ENCODE data around the gene NTM.

NTM gene

GRCh38 chr11:131597890-131598289 lies 227.5 kb downstream of the NTM start (continued):
- no peak for TF ChIP-seq KLF7 (tag by site-specific recombination; IDR thresholded peaks at IDR 0.05; ENCODE audit: borderline replicate concordance)

- Histone ChIP-seq H3K27ac (ENCODE audit: extremely low read depth, low read depth, low read length) (no peak overlapping the region), H3K36me3 (ENCODE audit: control insufficient read depth in 2 of 2, insufficient read depth in 1 of 2, low read length in 2 of 2) (no peaks in the 10 kb centered on the region), H3K4me3 (ENCODE audit: low read depth, low read length) (no peak overlapping the region), H3K9me3 (ENCODE audit: control insufficient read depth, insufficient read depth, low read depth, low read length) (no peaks in the 10 kb centered on the region), H3K4me1 (ENCODE audit: control insufficient read depth, insufficient read depth, low read length) (no peaks in the 10 kb centered on the region)
- TF ChIP-seq ZNF707 (tag by site-specific recombination; IDR thresholded peaks at IDR 0.05) (no peak), ZNF561 (tag by site-specific recombination; IDR thresholded peaks at IDR 0.05; ENCODE audit: borderline replicate concordance) (no peak), ZNF311 (tag by site-specific recombination; IDR thresholded peaks at IDR 0.05; ENCODE audit: borderline replicate concordance) (no peak), ZNF223 (tag by site-specific recombination; IDR thresholded peaks at IDR 0.05) (no peak), GLIS2 (tag by site-specific recombination; IDR thresholded peaks at IDR 0.05) (no peak), SETDB1 (IDR thresholded peaks at IDR 0.05; ENCODE audit: insufficient read length, low read length) (no peak), MYNN (tag by site-specific recombination; IDR thresholded peaks at IDR 0.05; ENCODE audit: borderline replicate concordance) (no peak), ZNF664 (tag by site-specific recombination; IDR thresholded peaks at IDR 0.05) (no peak), ZNF416 (tag by site-specific recombination; IDR thresholded peaks at IDR 0.05) (no peak), ZNF211 (tag by site-specific recombination; IDR thresholded peaks at IDR 0.05; ENCODE audit: low read depth) (no peak), ZNF366 (tag by site-specific recombination; conservative IDR thresholded peaks at IDR 0.05) (no peak), ZNF174 (tag by site-specific recombination; IDR thresholded peaks at IDR 0.05) (no peak)
- TF ChIP-seq, protein P1, sequence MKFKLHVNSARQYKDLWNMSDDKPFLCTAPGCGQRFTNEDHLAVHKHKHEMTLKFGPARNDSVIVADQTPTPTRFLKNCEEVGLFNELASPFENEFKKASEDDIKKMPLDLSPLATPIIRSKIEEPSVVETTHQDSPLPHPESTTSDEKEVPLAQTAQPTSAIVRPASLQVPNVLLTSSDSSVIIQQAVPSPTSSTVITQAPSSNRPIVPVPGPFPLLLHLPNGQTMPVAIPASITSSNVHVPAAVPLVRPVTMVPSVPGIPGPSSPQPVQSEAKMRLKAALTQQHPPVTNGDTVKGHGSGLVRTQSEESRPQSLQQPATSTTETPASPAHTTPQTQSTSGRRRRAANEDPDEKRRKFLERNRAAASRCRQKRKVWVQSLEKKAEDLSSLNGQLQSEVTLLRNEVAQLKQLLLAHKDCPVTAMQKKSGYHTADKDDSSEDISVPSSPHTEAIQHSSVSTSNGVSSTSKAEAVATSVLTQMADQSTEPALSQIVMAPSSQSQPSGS (tag by site-specific recombination; IDR thresholded peaks at IDR 0.05; ENCODE audit: low read depth): no peak
- TF ChIP-seq, protein P2, sequence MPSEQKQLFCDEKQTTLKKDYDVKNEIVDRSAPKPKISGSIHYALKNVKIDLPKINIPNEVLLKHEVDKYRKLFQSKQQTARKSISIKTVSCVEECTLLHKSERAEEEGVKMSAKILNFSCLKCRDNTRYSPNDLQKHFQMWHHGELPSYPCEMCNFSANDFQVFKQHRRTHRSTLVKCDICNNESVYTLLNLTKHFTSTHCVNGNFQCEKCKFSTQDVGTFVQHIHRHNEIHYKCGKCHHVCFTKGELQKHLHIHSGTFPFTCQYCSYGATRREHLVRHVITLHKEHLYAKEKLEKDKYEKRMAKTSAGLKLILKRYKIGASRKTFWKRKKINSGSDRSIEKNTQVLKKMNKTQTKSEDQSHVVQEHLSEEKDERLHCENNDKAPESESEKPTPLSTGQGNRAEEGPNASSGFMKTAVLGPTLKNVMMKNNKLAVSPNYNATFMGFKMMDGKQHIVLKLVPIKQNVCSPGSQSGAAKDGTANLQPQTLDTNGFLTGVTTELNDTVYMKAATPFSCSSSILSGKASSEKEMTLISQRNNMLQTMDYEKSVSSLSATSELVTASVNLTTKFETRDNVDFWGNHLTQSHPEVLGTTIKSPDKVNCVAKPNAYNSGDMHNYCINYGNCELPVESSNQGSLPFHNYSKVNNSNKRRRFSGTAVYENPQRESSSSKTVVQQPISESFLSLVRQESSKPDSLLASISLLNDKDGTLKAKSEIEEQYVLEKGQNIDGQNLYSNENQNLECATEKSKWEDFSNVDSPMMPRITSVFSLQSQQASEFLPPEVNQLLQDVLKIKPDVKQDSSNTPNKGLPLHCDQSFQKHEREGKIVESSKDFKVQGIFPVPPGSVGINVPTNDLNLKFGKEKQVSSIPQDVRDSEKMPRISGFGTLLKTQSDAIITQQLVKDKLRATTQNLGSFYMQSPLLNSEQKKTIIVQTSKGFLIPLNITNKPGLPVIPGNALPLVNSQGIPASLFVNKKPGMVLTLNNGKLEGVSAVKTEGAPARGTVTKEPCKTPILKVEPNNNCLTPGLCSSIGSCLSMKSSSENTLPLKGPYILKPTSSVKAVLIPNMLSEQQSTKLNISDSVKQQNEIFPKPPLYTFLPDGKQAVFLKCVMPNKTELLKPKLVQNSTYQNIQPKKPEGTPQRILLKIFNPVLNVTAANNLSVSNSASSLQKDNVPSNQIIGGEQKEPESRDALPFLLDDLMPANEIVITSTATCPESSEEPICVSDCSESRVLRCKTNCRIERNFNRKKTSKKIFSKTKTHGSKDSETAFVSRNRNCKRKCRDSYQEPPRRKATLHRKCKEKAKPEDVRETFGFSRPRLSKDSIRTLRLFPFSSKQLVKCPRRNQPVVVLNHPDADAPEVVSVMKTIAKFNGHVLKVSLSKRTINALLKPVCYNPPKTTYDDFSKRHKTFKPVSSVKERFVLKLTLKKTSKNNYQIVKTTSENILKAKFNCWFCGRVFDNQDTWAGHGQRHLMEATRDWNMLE (tag by site-specific recombination; conservative IDR thresholded peaks at IDR 0.05; ENCODE audit: low read depth): no peak
- ChIA-PET CTCF (interaction anchor here (0.7 kb wide), 1 partner anchor 76 kb away, joined by 3 read pairs; no protein-coding TSS in a partner anchor), POLR2A (no interaction called here)
Observed at GRCh38 chr11:131598305-131598704, 227.9 kb downstream of the NTM start.

DNA sequence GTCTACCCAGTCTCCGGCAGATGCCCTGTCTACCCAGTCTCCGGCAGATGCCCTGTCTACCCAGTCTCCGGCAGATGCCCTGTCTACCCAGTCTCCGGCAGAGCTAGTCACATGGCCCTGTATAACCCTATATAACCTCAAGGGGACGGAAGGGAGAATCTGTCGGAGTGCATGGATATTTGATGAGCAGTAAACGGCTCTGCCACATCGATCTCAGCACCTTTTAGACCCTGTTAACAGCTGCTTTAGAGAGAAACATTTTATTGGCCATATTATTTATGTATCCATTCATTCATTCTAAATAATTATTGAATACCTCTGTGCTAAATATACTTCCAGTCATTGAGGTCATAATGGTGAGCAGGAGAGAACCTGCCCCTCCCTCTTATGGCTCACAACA lies 228.9 kb downstream of the NTM start:
- H3K4me3 ChIP-seq (ENCODE audit: low read depth, low read length): no peak overlapping the region
- ChIA-PET CTCF (interaction anchor here (0.7 kb wide), 1 partner anchor 252 kb away, joined by 3 read pairs; no protein-coding TSS in a partner anchor), POLR2A (no interaction called here)
- H3K9me3 ChIP-seq (ENCODE audit: control insufficient read depth, insufficient read depth, low read depth, low read length): no peaks in the 10 kb centered on the region
- H3K27ac ChIP-seq (ENCODE audit: extremely low read depth, low read depth, low read length): no peak overlapping the region
- TF ChIP-seq ZNF248 (tag by site-specific recombination; IDR thresholded peaks at IDR 0.05) (no peak), ZNF76 (tag by site-specific recombination; IDR thresholded peaks at IDR 0.05; ENCODE audit: borderline replicate concordance, low read depth) (no peak), ZNF169 (tag by site-specific recombination; IDR thresholded peaks at IDR 0.05) (no peak), ZNF302 (tag by site-specific recombination; IDR thresholded peaks at IDR 0.05; ENCODE audit: low read depth) (no peak), KLF10 (tag by site-specific recombination; IDR thresholded peaks at IDR 0.05) (no peak), WT1 (tag by site-specific recombination; IDR thresholded peaks at IDR 0.05) (no peak), ZNF670 (tag by site-specific recombination; IDR thresholded peaks at IDR 0.05; ENCODE audit: low read depth) (no peak), GLIS2 (tag by site-specific recombination; IDR thresholded peaks at IDR 0.05) (no peak), ZNF558 (tag by site-specific recombination; IDR thresholded peaks at IDR 0.05) (no peak), ZBTB7A (tag by site-specific recombination; IDR thresholded peaks at IDR 0.05; ENCODE audit: low read depth) (no peak)
- no peaks in the 10 kb centered on the region for H3K4me1 ChIP-seq (ENCODE audit: control insufficient read depth, insufficient read depth, low read length)
- H3K36me3 ChIP-seq (ENCODE audit: control insufficient read depth in 2 of 2, insufficient read depth in 1 of 2, low read length in 2 of 2): no peaks in the 10 kb centered on the region

Data from HEK293 (cell line).